ENCODE results near the gene GDF15.

GDF15 gene

DNA sequence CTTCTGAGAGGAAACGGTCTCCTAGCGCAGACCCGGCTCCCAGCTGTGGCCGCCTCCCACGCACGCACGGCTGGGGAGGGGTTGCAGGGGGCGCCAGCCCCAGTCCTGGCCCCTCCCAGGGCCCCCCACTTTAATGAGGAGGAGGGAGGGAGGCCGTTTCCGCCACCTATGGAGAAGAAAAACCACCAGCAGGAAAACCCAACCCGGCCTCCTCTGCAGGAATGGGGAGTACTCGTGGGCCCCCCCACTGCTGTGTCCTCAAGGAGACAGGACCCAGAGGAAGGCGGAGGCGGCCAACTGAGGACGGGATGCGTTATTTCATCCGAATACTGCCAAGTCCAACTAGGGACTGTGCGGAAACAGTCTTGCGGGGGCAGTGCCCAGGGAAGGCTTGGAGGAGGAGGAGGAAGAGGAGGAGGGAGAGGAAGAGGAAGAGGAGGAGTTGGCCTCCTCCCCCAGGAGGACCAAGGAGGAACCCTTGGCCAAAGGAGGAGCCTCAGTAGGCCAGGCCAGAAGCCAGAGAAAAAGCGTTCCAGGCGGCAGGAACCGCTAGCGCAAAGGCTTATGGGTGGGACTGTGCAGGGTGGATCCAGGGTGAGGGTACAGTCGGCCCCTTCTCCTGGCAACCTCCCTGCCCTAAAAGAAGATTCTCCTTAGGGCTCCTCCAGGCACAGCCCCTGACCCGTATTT, 29.4 kb downstream of the GDF15 start:
- Histone ChIP-seq H3K9ac (peak overlapping the region; percentile 82 to 98 (median 92)), H3K4me3 (peak overlapping the region; percentile 45 to 69 (median 55)), H3K9me3 (replicated peaks in 1 of 11) (no peaks in the 10 kb centered on the region), H3K4me1 (peaks cover 42 to 70% (median 59%) of the 10 kb centered on the region in 10 experiments), H3K27me3 (no peaks in the 10 kb centered on the region), H3K27ac (peak overlapping the region; percentile 88 to 100 (median 95)), H3K36me3 (no peaks in the 10 kb centered on the region), H4K20me1 (peaks cover 0 to 6% (median 3%) of the 10 kb centered on the region in 11 experiments; a peak in 17 of 22 replicates), H3K4me2 (peak overlapping the region; percentile 91 to 98 (median 95))
- no peak for TF ChIP-seq Cebpa-rat (IDR thresholded peaks at IDR 0.05)

DNA sequence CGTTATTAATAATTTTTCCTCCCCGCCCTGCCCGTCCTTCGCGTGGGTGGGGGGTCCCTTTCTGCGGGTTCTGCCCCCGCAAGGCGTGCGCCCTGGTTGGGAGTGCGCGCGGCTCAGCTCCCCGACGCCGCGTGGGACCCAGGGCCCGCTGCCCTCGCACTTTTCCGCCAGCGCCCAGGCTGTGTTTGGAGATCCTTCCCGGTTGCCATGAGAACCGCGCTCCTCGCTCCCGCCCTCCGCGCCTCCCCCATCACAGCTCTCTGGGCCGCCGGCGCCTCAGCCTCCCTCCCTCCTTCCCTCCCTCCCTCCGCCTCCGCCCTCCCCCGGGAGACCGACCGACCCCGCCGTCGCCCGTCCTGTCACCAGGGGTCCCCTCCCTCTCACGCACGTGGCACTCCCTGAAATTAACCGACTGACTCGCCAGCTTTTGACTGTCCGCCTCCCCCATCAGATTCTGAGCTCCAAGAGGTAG, 30.9 kb downstream of the GDF15 start:
- peaks cover 57 to 82% (median 73%) of the 10 kb centered on the region in 10 experiments for H3K4me1 ChIP-seq

DNA sequence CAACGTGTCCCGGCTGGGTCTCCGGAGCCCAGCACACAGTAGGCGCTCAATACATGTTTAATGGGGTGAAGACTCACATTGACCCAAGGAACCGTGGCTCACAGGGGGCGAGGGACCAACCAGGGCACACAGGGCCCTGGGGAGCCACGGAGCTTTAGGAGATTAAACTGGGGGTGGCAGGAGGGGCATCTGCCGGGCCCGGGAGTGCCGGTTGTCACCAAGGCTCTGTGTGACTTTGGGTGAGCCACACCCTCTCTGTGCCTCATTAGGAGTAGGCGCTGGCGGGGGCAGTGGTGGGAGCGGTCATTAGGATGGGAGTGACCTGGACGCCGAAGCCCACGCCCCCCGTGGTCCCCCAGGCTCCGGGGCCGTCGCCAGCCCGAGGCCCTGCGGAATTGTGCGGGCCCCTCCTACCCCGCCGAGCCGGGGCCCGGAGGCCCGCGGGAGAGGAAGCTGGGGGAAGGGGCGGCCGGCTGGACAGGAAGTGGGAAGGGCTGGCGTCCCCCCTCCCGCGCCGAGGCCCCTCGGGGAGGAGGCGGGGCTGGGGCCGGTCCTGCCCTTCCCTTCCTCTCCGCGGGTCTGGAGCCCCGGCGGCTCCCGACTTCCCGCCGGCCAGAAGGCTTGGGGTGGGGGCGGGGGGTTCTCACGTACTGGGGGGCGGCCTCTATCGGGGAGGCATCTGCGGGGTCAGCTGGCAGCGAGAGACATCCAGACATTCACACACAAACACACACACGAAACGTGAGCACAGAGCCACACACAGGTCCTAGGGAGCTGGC, 31.5 kb downstream of the GDF15 start:
- no peaks in the 10 kb centered on the region for H3K27me3 ChIP-seq
- TF ChIP-seq Cebpa-rat (IDR thresholded peaks at IDR 0.05): no peak
- peak overlapping the region; percentile 26 to 98 (median 52) for H3K4me3 ChIP-seq
- peaks cover 20 to 28% (median 24%) of the 10 kb centered on the region in 11 experiments for H4K20me1 ChIP-seq
- H3K4me1 ChIP-seq: peaks cover 64 to 87% (median 79%) of the 10 kb centered on the region in 10 experiments
- H3K36me3 ChIP-seq: peaks cover 0 to 5% (median 0%) of the 10 kb centered on the region in 11 experiments; a peak in 6 of 22 replicates
- H3K4me2 ChIP-seq: peak overlapping the region; percentile 91 to 98 (median 95)
- peak overlapping the region; percentile 88 to 100 (median 95) for H3K27ac ChIP-seq
- no peaks in the 10 kb centered on the region for H3K9me3 ChIP-seq (replicated peaks in 1 of 11)
- peak overlapping the region; percentile 82 to 98 (median 92) for H3K9ac ChIP-seq

More for the DNA sequence above, 30.9 kb downstream of the GDF15 start:
- Histone ChIP-seq H3K9me3 (replicated peaks in 1 of 11) (no peaks in the 10 kb centered on the region), H3K36me3 (no peaks in the 10 kb centered on the region), H3K4me2 (peak overlapping the region; percentile 91 to 98 (median 95)), H3K27me3 (no peaks in the 10 kb centered on the region), H3K9ac (peak overlapping the region; percentile 82 to 98 (median 92)), H3K4me3 (peak overlapping the region; percentile 37 to 98 (median 56)), H3K27ac (peak overlapping the region; percentile 88 to 100 (median 95)), H4K20me1 (peaks cover 14 to 21% (median 18%) of the 10 kb centered on the region in 11 experiments; a peak in 20 of 22 replicates)
- TF ChIP-seq Cebpa-rat (IDR thresholded peaks at IDR 0.05): no peak

DNA sequence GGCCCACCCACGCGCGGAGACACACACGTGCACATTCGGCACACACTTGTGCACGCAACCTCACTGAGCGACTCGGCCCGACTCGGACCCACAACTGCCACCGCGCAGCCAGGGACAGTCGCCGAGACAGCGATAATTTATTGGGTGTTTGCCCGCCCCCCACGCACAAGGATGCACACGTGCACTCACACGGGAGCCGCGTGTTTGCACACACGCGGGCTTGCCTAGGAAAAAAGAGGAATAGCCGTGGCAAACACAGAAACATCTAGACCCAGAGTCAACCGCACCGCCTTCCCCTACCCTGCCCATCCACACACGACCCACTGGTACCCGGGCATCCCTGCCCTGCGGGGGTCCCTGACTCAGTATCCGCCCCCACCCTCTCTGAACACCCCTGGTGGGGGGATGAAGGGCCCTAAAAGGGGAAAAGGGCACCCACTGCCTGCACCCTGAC, 32.1 kb downstream of the GDF15 start:
- no peaks in the 10 kb centered on the region for H3K9me3 ChIP-seq (replicated peaks in 1 of 11)
- no peaks in the 10 kb centered on the region for H3K27me3 ChIP-seq
- H4K20me1 ChIP-seq: peaks cover 26 to 34% (median 30%) of the 10 kb centered on the region in 11 experiments
- H3K4me2 ChIP-seq: peak overlapping the region; percentile 91 to 98 (median 95)
- H3K4me1 ChIP-seq: peaks cover 70 to 88% (median 85%) of the 10 kb centered on the region in 10 experiments
- no peak for TF ChIP-seq Cebpa-rat (IDR thresholded peaks at IDR 0.05)
- H3K9ac ChIP-seq: peak overlapping the region; percentile 82 to 98 (median 92); a peak in 21 of 22 replicates
- peak overlapping the region in 7 of 10 experiments; percentile 44 to 98 (median 54); a peak in 12 of 20 replicates for H3K4me3 ChIP-seq
- peaks cover 0 to 12% (median 0%) of the 10 kb centered on the region in 11 experiments; a peak in 6 of 22 replicates for H3K36me3 ChIP-seq
- peak overlapping the region; percentile 88 to 100 (median 95); a peak in 21 of 22 replicates for H3K27ac ChIP-seq

GRCh38 chr19:18418483-18419194, 32.7 kb downstream of the GDF15 start:
- H3K9me3 ChIP-seq (replicated peaks in 1 of 11): no peaks in the 10 kb centered on the region
- H3K27me3 ChIP-seq: no peaks in the 10 kb centered on the region
- H3K36me3 ChIP-seq: peaks cover 0 to 14% (median 0%) of the 10 kb centered on the region in 11 experiments; a peak in 6 of 22 replicates
- H3K4me1 ChIP-seq: peaks cover 76 to 93% (median 89%) of the 10 kb centered on the region in 10 experiments
- peak overlapping the region; percentile 88 to 100 (median 95); a peak in 21 of 22 replicates for H3K27ac ChIP-seq
- TF ChIP-seq Cebpa-rat (IDR thresholded peaks at IDR 0.05): no peak
- H3K4me3 ChIP-seq: peak overlapping the region; percentile 77 to 98 (median 94)
- H3K9ac ChIP-seq: peak overlapping the region; percentile 82 to 98 (median 92)
- peaks cover 32 to 40% (median 36%) of the 10 kb centered on the region in 11 experiments for H4K20me1 ChIP-seq
- H3K4me2 ChIP-seq: peak overlapping the region; percentile 91 to 98 (median 95)

GRCh38 chr19:18419195-18419698, 33.3 kb downstream of the GDF15 start, which contains the start of gene SSBP4:
SSBP4 (plus strand) TSS chr19:18419398; CDS start chr19:18419649, 251 bp downstream.
- peaks cover 77 to 94% (median 90%) of the 10 kb centered on the region in 10 experiments for H3K4me1 ChIP-seq
- peaks cover 38 to 46% (median 42%) of the 10 kb centered on the region in 11 experiments for H4K20me1 ChIP-seq
- H3K9me3 ChIP-seq (replicated peaks in 1 of 11): no peaks in the 10 kb centered on the region
- peak within 1 kb of the TSS; percentile 82 to 98 (median 92) for H3K9ac ChIP-seq
- H3K27me3 ChIP-seq: no peaks in the 10 kb centered on the region
- peaks cover 0 to 14% (median 0%) of the 10 kb centered on the region in 11 experiments; a peak in 6 of 22 replicates for H3K36me3 ChIP-seq
- H3K27ac ChIP-seq: peak within 1 kb of the TSS; percentile 88 to 100 (median 95)
- H3K4me3 ChIP-seq: peak within 1 kb of the TSS; percentile 77 to 98 (median 94)
- H3K4me2 ChIP-seq: peak within 1 kb of the TSS; percentile 91 to 98 (median 95)
- no peak for TF ChIP-seq Cebpa-rat (IDR thresholded peaks at IDR 0.05)

GRCh38 chr19:18419699-18420460, 33.9 kb downstream of the GDF15 start:
- Histone ChIP-seq H3K27me3 (no peaks in the 10 kb centered on the region), H3K9ac (peak overlapping the region; percentile 82 to 98 (median 92)), H3K9me3 (replicated peaks in 1 of 11) (no peaks in the 10 kb centered on the region), H3K4me1 (peaks cover 76 to 94% (median 89%) of the 10 kb centered on the region in 10 experiments), H3K4me2 (peak overlapping the region; percentile 91 to 98 (median 95)), H4K20me1 (peaks cover 41 to 51% (median 47%) of the 10 kb centered on the region in 11 experiments), H3K36me3 (peaks cover 0 to 14% (median 0%) of the 10 kb centered on the region in 11 experiments; a peak in 6 of 22 replicates), H3K27ac (peak overlapping the region; percentile 84 to 100 (median 95)), H3K4me3 (peak overlapping the region; percentile 77 to 98 (median 94))
- TF ChIP-seq Cebpa-rat (IDR thresholded peaks at IDR 0.05): no peak

Data from BLaER1 treated with 17β-estradiol and CSF1 and Interleukin-3, amounts not matched to agents 10 nM and 100 nM (cell line).